ENCODE data around the gene ASB18.

Gene ASB18

GRCh38 chr2:236208019-236208926, 55.9 kb downstream of the ASB18 start:
- DNase-seq, result no peak

- DNase-seq, result no peak
Measured at GRCh38 chr2:236207472-236207871, 56.7 kb downstream of the ASB18 start.

GRCh38 chr2:236205867-236206645, 58.1 kb downstream of the ASB18 start:
- no peak for DNase-seq

- DNase-seq, result no peak
Measured at GRCh38 chr2:236204953-236205352, 59.3 kb downstream of the ASB18 start.

GRCh38 chr2:236200378-236200777, 63.8 kb downstream of the ASB18 start:
- DNase-seq, result no peak

DNA sequence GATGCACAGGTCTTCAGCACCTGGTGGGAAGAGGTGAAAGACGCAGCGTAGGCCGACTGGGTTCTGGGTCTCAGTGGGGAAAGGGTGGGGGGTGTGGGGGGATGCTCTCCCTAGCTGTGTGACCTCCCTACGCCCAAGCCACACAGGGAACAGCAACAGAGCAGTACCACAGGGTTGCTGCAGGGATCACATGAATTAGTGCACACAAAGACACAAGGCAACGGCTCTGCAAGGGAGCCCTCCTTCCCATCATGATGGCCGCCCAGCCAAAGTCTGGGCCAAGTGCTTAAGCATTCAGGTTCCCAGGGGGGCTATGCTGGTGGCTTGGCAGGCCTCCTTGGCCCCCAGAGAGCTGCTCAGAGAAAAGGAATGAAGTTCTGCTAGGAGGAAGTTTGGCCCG, 67.8 kb downstream of the ASB18 start:
- no peak for DNase-seq

DNA sequence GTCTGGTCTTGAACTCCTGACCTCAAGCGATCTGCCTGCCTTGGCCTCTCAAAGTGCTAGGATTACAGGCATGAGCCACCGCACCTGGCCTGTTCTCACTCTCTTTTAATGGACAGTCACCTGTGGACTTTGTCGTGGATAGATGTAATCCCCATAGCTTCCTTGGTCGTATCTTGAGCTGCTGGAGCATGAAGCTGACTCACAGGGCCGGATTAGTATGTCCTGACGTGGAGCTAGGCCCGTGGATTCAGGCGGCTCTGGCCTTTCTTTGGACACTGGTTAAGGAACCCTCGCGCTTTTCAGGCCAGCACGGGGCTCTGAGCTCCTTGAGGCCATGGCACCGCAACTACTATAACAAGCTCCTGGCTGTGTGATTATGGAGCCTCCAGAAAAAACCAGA, 68.5 kb downstream of the ASB18 start:
- no peak for DNase-seq

- no peak for DNase-seq
Measured at GRCh38 chr2:236194786-236195185, 69.4 kb downstream of the ASB18 start.

- DNase-seq, result no peak
Measured at GRCh38 chr2:236193026-236193425, 71.2 kb downstream of the ASB18 start.

GRCh38 chr2:236190674-236191073, 73.5 kb downstream of the ASB18 start:
- no peak for DNase-seq

DNA sequence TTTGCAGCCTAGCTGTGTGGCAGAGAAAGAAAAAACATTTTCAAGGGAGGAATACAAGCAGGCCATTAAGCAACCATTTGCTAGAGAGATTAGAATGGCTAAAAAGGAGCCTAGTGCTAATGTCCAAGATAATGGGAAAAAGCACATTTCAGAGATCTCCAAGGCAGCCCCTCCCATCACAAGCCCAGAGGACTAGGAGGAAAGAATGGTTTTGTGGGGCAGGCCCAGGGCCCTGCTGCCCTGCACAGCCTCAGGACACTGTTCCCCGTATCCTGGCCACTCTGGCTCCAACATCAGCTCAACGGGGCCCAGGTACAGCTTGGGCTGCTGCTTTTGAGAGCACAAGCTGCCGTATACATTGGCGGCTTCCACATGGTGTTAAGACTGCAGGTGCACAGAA, 79.5 kb downstream of the ASB18 start:
- DNase-seq, result no peak

- DNase-seq, result peak; percentile 42
Measured at GRCh38 chr2:236180831-236181453, 83.3 kb downstream of the ASB18 start.

GRCh38 chr2:236180076-236180816, 84.0 kb downstream of the ASB18 start:
- no peak for DNase-seq

GRCh38 chr2:236179236-236180075, 84.8 kb downstream of the ASB18 start:
- DNase-seq, result no peak

- DNase-seq, result no peak
Measured at GRCh38 chr2:236178890-236179235, 85.3 kb downstream of the ASB18 start.

DNA sequence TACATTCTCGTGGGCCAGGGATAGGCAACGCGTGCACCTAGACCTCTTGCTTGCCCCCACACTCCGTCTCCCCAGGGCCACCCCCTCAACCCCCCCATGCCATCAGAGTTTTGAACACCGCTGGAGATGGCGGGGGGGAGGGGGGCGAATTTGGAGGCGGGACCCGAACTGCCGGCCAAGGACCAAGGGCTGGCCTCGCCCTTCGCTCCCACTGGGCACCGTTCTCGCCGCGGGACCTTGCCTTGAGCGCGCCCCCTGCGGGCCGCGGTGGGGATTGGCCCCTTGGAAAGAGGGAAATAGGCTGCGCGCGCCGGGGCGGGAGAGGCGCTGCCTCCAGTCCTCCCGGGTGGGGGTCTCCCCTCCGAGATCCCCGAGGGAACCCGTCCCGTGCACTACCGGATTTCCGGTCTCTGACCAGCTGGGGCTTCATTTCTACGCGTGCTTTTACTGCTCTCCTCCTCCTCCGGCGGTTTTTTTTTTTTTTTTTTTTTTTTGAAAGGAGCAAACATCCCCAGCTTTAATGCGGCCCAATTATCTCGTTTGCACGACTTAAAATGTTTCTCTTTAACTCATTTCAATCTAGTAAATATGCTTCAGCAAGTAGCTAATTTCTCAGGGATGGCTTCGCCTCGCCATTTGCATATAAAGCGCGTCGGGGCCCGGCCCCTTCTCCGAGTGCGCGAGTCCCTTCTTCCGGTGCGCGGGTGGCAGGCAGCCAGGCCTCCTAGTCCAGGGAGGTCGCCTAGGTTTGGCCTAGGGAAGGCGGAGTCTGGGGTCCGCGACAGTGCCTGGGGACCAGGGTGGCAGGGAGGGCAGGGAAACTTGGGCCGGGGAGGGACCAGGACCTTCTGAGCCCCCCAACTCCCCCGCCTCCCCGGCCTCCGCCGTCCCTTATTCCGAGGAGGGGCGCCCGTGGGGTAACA, 86.0 kb downstream of the ASB18 start:
- DNase-seq, result peak; percentile 52

- DNase-seq, result peak; percentile 45
Measured at GRCh38 chr2:236177604-236177966, 86.6 kb downstream of the ASB18 start.

GRCh38 chr2:236176951-236177350, 87.3 kb downstream of the ASB18 start:
- DNase-seq, result no peak

- DNase-seq, result peak; percentile 24
Measured at GRCh38 chr2:236176417-236176816, 87.8 kb downstream of the ASB18 start.

DNA sequence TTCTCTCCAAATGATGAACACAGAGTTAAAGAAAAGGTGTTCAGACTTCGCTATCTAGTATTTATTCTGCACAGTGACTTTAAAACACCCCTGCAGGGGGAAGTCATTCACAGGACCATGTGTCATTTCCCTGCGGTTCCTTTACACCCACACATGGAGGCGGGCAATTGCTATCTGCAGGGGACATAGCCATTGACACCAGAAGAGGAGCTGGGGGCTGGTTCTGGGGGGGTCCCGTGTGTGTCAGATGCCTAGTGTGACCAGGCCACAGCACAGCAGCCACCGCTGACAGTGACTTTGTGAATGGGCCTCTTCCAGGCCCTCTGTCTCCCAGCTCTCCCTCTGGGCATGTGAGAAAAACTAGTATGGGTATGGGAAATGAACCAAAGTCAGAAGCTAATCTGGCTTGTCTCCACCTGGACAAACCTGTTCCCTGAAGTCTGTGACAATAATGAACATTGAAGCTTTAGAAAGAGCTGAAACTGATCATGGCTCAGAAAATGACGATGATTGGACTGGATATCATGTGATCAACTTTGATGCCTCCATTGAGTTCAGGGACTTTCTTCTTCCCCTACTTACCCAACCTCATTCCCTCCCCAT, 88.6 kb downstream of the ASB18 start:
- DNase-seq, result no peak

Measured in activated CD4-positive, alpha-beta T cell treated with anti-CD3 and anti-CD28 coated beads, Interleukin-10, Interleukin-2, amounts not matched to agents 100 ng/mL and 50 ng/mL, durations not matched to agents 16 hours and 8 hours (primary cell).